SK-N-SH treated with all-trans-retinoic acid at 6 μM for 48 hours (cell line): ENCODE data around the gene MYO1A.

Experiments used
- ARNTL ChIP-seq: fragments of 450-650 bp; formaldehyde crosslinking; IDR thresholded peaks from 2 replicates; pipeline ENCODE4 v1.5.0; 2020; ENCODE audit warnings: low read depth, mild to moderate bottlenecking, moderate library complexity, borderline replicate concordance
- CSRNP3 ChIP-seq: fragments of 250-450 bp; sonication (Bioruptor Pico); IDR thresholded peaks from 2 replicates; pipeline ENCODE4 v1.5.1; 2021; ENCODE audit warnings: mild to moderate bottlenecking, moderate library complexity
- ESRRG ChIP-seq: fragments of 250-450 bp; sonication (Bioruptor Pico); IDR thresholded peaks from 2 replicates; pipeline ENCODE4 v1.6.1; 2021; ENCODE audit warnings: mild to moderate bottlenecking
- GLIS3 ChIP-seq: fragments of 250-450 bp; sonication (Bioruptor Pico); IDR thresholded peaks from 2 replicates; pipeline ENCODE4 v1.5.0; 2020; ENCODE audit warnings: mild to moderate bottlenecking, moderate library complexity
- OSR1 ChIP-seq: fragments of 250-450 bp; sonication (Bioruptor Pico); IDR thresholded peaks from 2 replicates; pipeline ENCODE4 v1.8.0; 2022; ENCODE audit warnings: moderate library complexity, mild to moderate bottlenecking, inconsistent platforms
- RARB ChIP-seq: fragments of 250-450 bp; sonication (Bioruptor Pico); IDR thresholded peaks from 2 replicates; pipeline ENCODE4 v1.8.0; 2021; ENCODE audit warnings: mild to moderate bottlenecking, moderate library complexity
- SNAI2 ChIP-seq: fragments of 250-450 bp; sonication (Bioruptor Pico); IDR thresholded peaks from 2 replicates; pipeline ENCODE4 v1.5.0; 2020; ENCODE audit warnings: mild to moderate bottlenecking, moderate library complexity
- TOX ChIP-seq: fragments of 250-450 bp; sonication (Bioruptor Pico); IDR thresholded peaks from 2 replicates; pipeline ENCODE4 v1.8.0; 2021; ENCODE audit warnings: mild to moderate bottlenecking, moderate library complexity, borderline replicate concordance
- ZC3H10 ChIP-seq: fragments of 250-450 bp; sonication (Bioruptor Pico); IDR thresholded peaks from 2 replicates; pipeline ENCODE4 v1.5.1; 2021; ENCODE audit warnings: mild to moderate bottlenecking, moderate library complexity
- ZFP3 ChIP-seq: fragments of 250-450 bp; sonication (Bioruptor Pico); IDR thresholded peaks from 2 replicates; pipeline ENCODE4 v1.5.0; 2020; ENCODE audit warnings: mild to moderate bottlenecking, moderate library complexity
- ZFP30 ChIP-seq: fragments of 450-650 bp; formaldehyde crosslinking; IDR thresholded peaks from 2 replicates; pipeline ENCODE4 v1.5.0; 2022; ENCODE audit warnings: mild to moderate bottlenecking, moderate library complexity
- ZNF565 ChIP-seq: fragments of 450-650 bp; formaldehyde crosslinking; conservative IDR thresholded peaks from 2 replicates; pipeline ENCODE4 v1.5.0; 2020; ENCODE audit warnings: low read depth, mild to moderate bottlenecking, moderate library complexity
- TF ChIP-seq, protein P1 (sequence below): fragments of 250-450 bp; sonication (Bioruptor Pico); IDR thresholded peaks from 2 replicates; pipeline ENCODE4 v1.8.0; 2020; ENCODE audit warnings: mild to moderate bottlenecking, moderate library complexity, borderline replicate concordance

DNA sequence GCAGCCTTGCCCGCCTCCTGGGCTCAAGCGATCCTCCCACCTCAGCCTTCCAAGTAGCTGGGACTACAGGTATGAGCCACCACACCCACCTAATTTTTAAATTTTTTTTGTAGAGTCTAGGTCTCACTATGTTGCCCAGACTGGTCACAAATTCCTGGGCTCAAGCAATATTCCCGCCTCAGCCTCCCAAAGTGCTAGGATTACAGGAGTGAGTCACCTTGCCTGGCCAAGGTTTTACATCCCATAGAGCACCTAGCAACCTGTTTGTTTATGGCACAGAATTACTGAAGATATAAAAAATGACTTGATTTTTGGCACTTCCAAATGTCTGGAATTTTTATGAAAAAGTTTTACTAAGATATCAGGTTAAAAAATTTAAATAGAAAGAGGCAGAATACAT, 16.5 kb downstream of the MYO1A start:
- no peak for TF ChIP-seq OSR1 (CRISPR knock-in tag)
- no peak for TF ChIP-seq ZFP30 (CRISPR knock-in tag)
- TF ChIP-seq CSRNP3 (CRISPR knock-in tag) = no peak
- no peak for TF ChIP-seq RARB (CRISPR knock-in tag)
- no peak for TF ChIP-seq GLIS3 (CRISPR knock-in tag)
- no peak for TF ChIP-seq ZNF565
- TF ChIP-seq TOX = no peak
- no peak for TF ChIP-seq ARNTL (CRISPR knock-in tag)
- no peak for TF ChIP-seq SNAI2 (CRISPR knock-in tag)
- TF ChIP-seq ESRRG (CRISPR knock-in tag) = no peak
- TF ChIP-seq ZC3H10 (CRISPR knock-in tag) = no peak
- TF ChIP-seq ZFP3 (CRISPR knock-in tag) = no peak
- TF ChIP-seq, protein P1, sequence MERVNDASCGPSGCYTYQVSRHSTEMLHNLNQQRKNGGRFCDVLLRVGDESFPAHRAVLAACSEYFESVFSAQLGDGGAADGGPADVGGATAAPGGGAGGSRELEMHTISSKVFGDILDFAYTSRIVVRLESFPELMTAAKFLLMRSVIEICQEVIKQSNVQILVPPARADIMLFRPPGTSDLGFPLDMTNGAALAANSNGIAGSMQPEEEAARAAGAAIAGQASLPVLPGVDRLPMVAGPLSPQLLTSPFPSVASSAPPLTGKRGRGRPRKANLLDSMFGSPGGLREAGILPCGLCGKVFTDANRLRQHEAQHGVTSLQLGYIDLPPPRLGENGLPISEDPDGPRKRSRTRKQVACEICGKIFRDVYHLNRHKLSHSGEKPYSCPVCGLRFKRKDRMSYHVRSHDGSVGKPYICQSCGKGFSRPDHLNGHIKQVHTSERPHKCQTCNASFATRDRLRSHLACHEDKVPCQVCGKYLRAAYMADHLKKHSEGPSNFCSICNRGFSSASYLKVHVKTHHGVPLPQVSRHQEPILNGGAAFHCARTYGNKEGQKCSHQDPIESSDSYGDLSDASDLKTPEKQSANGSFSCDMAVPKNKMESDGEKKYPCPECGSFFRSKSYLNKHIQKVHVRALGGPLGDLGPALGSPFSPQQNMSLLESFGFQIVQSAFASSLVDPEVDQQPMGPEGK (CRISPR knock-in tag) = no peak
